Thyroid gland (tissue), 4 donors: Measurements from ENCODE around the gene KLRC2. TPM values are rescaled to one million over a fixed set of nuclear protein-coding genes. Genes with fewer than 3 reads are reported as not detected.
"Not testable (repeated sequence)": the region's sequence is repeated elsewhere in the genome, so short reads cannot be mapped to it uniquely, and the experiment has no call there.

Source experiments
- DNase-seq, 2 donors: peaks; one replicate each; pipeline ENCODE4 v3.0.0-alpha.2; 2019
- H3K27ac ChIP-seq, 3 donors: fragments of 200-600 bp; sonication (generic); 1 replicate in 2 of 3; 2 replicates in 1 of 3; pipeline ENCODE4 v1.5.1; 2016 to 2019; ENCODE audit warnings: mild to moderate bottlenecking in 1 of 3, moderate library complexity in 1 of 3
- H3K27me3 ChIP-seq: fragments of 200-600 bp; sonication (generic); one replicate; pipeline ENCODE4 v1.5.1; 2019
- H3K36me3 ChIP-seq, 2 donors: fragments of 200-600 bp; sonication (generic); one replicate each; pipeline ENCODE4 v1.5.1; 2016 to 2019
- H3K4me1 ChIP-seq, 2 donors: fragments of 200-600 bp; sonication (generic); one replicate each; pipeline ENCODE4 v1.5.1; 2017 to 2019
- H3K4me3 ChIP-seq, 3 donors: fragments of 200-600 bp; sonication (generic); replicated peaks in 1 of 3; 1 replicate in 2 of 3; 2 replicates in 1 of 3; pipeline ENCODE4 v1.5.1; 2016; ENCODE audit warnings: mild to moderate bottlenecking in 1 of 3
- H3K9me3 ChIP-seq: fragments of 200-600 bp; sonication (generic); one replicate; pipeline ENCODE4 v1.5.1; 2017
- CTCF ChIP-seq, 6 experiments: fragments of 200-600 bp in 3 of 6; fragments of 450-650 bp in 3 of 6; sonication (generic) in 3 of 6; IDR thresholded peaks; one replicate each; pipeline ENCODE4 v1.5.1; 2016 to 2019; ENCODE audit warnings: antibody characterized with exemption in 6 of 6, mild to moderate bottlenecking in 2 of 6, inconsistent platforms in 1 of 6, moderate library complexity in 1 of 6
- POLR2A ChIP-seq, 2 donors: fragments of 450-650 bp; IDR thresholded peaks; one replicate each; pipeline ENCODE4 v1.6.1; 2017; ENCODE audit warnings: antibody characterized with exemption in 2 of 2, mild to moderate bottlenecking in 2 of 2, moderate library complexity in 1 of 2
- WGBS, 2 donors: methylation state at CpG; one replicate each; pipeline ENCODE4 v1.1.5; 2017; 5-methylcytosine and 5-hydroxymethylcytosine counted together
- intact Hi-C: fragments of 100-400 bp; cut with DNase I; formaldehyde crosslinking; loops from one replicate; pipeline ENCODE4 v1.15.1; 2023
- total RNA-seq, 4 donors: library from RNA; depleted of rRNA; stranded (reverse); fragments of >200 nt; gene quantifications; one replicate each; pipeline ENCODE4 v1.2.3, GENCODE V29; 2016

Gene KLRC2
- total RNA-seq, 4 donors from 2014 or later = 0.33 to 0.98 (median 0.54) TPM; not detected in 1

- H3K27ac ChIP-seq = no peak overlapping the region
- H3K36me3 ChIP-seq = no peaks in the 10 kb centered on the region
- no peak for DNase-seq
- 35 to 36% methylated on average over 6 of the region's 6 CpGs for WGBS, 2 donors
- H3K9me3 ChIP-seq = no peaks in the 10 kb centered on the region
- H3K27me3 ChIP-seq = no peaks in the 10 kb centered on the region
- intact Hi-C loops = no loop called here
- no peaks in the 10 kb centered on the region for H3K4me1 ChIP-seq
- no peak overlapping the region for H3K4me3 ChIP-seq
- TF ChIP-seq POLR2A (IDR thresholded peaks at IDR 0.05) (no peak), CTCF (IDR thresholded peaks at IDR 0.05) (no peak)
Observed at GRCh38 chr12:10395390-10395998, 40.3 kb downstream of the KLRC2 start.

- intact Hi-C loops, H3K4me3 ChIP-seq, H3K9me3 ChIP-seq, H3K27me3 ChIP-seq, H3K27ac ChIP-seq, H3K4me1 ChIP-seq, DNase-seq, H3K36me3 ChIP-seq: not testable (repeated sequence)
- WGBS, 2 donors = 79 to 82% methylated on average over 11 of the region's 11 CpGs
Observed at GRCh38 chr12:10394531-10395152, 41.2 kb downstream of the KLRC2 start.

GRCh38 chr12:10393291-10393690 lies 42.5 kb downstream of the KLRC2 start:
- no peaks in the 10 kb centered on the region for H3K27me3 ChIP-seq
- no peaks in the 10 kb centered on the region for H3K36me3 ChIP-seq
- WGBS, 2 donors = 56 to 62% methylated on average over 3 of the region's 3 CpGs
- no peak for TF ChIP-seq CTCF (IDR thresholded peaks at IDR 0.05)
- TF ChIP-seq POLR2A (IDR thresholded peaks at IDR 0.05) = no peak
- H3K9me3 ChIP-seq = no peaks in the 10 kb centered on the region
- intact Hi-C loops = no loop called here
- DNase-seq = no peak
- no peak overlapping the region for H3K27ac ChIP-seq
- no peaks in the 10 kb centered on the region for H3K4me1 ChIP-seq
- no peak overlapping the region for H3K4me3 ChIP-seq

- Histone ChIP-seq H3K27ac (no peak overlapping the region), H3K27me3 (no peaks in the 10 kb centered on the region)
- intact Hi-C loops = no loop called here
Observed at GRCh38 chr12:10392394-10392930, 43.3 kb downstream of the KLRC2 start.

GRCh38 chr12:10390991-10391390 lies 44.8 kb downstream of the KLRC2 start:
- H3K36me3 ChIP-seq, intact Hi-C loops: not testable (repeated sequence)
- WGBS, 2 donors = 89 to 97% methylated on average over 7 of the region's 7 CpGs

More at GRCh38 chr12:10392394-10392930, 43.3 kb downstream of the KLRC2 start:
- Histone ChIP-seq H3K4me3 (no peak overlapping the region), H3K36me3 (no peaks in the 10 kb centered on the region), H3K4me1 (no peaks in the 10 kb centered on the region), H3K9me3 (no peaks in the 10 kb centered on the region)
- DNase-seq = peak; percentile 20 to 22
- TF ChIP-seq POLR2A (IDR thresholded peaks at IDR 0.05) (no peak), CTCF (IDR thresholded peaks at IDR 0.05) (no peak)
- 67 to 79% methylated on average over 7 of the region's 7 CpGs for WGBS, 2 donors

GRCh38 chr12:10389904-10390303 lies 45.9 kb downstream of the KLRC2 start, which contains the start of gene KLRK1:
KLRK1 (minus strand) TSS chr12:10390041; CDS start chr12:10388810, 1,231 bp downstream.
- H3K27me3 ChIP-seq = no peaks in the 10 kb centered on the region
- intact Hi-C loops = no loop called here
- H3K4me3 ChIP-seq = no peak within 1 kb of the TSS
- H3K4me1 ChIP-seq = no peaks in the 10 kb centered on the region
- H3K36me3 ChIP-seq = no peaks in the 10 kb centered on the region
- H3K9me3 ChIP-seq = no peaks in the 10 kb centered on the region
- 91% methylated on average over 1 of the region's 1 CpG for WGBS, 2 donors
- H3K27ac ChIP-seq = no peak within 1 kb of the TSS
- no peak for TF ChIP-seq CTCF (IDR thresholded peaks at IDR 0.05)
- no peak for TF ChIP-seq POLR2A (IDR thresholded peaks at IDR 0.05)
- no peak for DNase-seq

More at GRCh38 chr12:10390991-10391390, 44.8 kb downstream of the KLRC2 start:
- not testable (repeated sequence) for H3K27me3 ChIP-seq, H3K9me3 ChIP-seq, H3K4me3 ChIP-seq, H3K27ac ChIP-seq, H3K4me1 ChIP-seq, DNase-seq
